CD4-positive, alpha-beta T cell treated with Interleukin-1 beta for 1 hour (primary cell): Measurements from ENCODE around the gene TIRAP.
"Not testable (repeated sequence)": the region's sequence is repeated elsewhere in the genome, so short reads cannot be mapped to it uniquely, and the experiment has no call there.

Experiments used
- DNase-seq, 2 donors: peaks; one replicate each; pipeline ENCODE4 v3.0.0-alpha.2; 2020 to 2022

Gene TIRAP

DNA sequence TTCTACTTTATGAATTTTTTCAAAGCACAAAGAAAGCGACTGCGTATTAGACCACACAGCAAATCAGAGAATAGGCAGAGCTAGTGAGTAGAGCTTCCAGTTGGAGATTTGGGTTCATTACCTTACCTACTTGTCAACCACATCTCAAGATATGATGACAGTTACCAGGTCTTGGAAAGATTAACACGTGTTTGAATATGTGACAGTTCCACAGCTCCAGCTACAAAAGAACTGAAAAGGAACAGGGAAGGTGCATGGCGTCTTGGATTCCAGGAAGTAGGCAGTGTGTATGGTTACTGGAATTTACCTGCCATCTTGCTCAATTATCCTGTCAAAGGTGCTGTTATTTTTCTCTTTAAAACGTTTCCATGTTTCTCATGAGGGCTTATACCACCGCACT lies 5.3 kb downstream of the TIRAP start:
- no peak for DNase-seq

DNA sequence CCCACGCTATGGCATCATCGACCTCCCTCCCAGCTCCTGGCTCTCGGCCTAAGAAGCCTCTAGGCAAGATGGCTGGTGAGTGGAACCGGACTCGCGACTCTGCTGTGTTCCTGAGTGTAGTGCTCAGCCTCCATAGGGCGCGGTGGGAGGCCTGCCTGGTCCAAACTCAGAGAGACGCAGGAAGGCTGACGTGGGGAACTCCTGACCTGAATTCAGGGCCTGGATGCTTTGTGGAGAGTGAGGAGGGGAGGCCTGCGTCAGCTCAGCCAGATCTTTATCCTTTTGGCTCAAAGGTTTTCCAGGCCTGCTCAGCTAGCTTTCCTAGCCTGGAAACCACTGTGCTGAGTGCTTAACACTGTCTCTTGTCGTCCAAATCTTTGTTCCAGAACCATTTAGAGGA lies 8.0 kb downstream of the TIRAP start:
- DNase-seq = no peak

DNA sequence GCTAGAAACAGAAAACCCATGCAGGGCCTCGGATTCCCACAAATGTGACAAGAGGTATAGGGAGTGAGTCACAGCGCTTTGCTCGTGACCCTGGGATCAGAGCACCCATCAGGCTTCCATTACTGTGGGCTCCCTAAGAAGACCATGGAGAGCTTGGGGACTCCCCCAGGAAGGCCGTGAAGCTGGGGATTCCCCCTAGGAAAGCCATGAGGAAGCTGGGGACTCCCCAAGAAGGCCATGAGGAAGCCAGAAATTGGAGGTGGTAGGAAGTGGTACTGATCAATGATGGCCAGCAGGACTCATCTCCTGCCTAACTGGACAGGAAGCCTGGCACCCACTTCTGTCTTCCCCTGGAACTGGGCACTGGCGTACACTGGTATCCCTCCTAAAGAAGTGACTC lies 10.8 kb downstream of the TIRAP start:
- DNase-seq = no peak

DNA sequence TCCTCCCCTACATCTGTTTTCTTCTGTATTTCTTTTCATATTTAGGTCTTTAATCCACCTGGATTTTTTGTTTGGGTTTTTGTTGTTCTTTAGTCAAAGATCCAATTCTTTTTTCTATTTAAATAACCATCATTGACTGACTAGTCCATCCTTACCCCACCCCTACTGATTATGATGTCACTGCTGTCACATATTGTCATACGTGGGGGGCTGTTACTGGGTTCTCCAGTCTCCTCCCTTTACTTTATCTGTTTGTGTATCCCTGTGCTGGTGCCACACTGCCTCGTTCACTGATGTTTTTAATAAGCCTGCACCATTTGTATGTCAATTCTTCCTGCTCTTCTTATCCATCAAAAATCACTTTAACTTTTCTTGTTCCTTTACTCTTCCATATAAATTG lies 14.1 kb downstream of the TIRAP start:
- DNase-seq = no peak

DNA sequence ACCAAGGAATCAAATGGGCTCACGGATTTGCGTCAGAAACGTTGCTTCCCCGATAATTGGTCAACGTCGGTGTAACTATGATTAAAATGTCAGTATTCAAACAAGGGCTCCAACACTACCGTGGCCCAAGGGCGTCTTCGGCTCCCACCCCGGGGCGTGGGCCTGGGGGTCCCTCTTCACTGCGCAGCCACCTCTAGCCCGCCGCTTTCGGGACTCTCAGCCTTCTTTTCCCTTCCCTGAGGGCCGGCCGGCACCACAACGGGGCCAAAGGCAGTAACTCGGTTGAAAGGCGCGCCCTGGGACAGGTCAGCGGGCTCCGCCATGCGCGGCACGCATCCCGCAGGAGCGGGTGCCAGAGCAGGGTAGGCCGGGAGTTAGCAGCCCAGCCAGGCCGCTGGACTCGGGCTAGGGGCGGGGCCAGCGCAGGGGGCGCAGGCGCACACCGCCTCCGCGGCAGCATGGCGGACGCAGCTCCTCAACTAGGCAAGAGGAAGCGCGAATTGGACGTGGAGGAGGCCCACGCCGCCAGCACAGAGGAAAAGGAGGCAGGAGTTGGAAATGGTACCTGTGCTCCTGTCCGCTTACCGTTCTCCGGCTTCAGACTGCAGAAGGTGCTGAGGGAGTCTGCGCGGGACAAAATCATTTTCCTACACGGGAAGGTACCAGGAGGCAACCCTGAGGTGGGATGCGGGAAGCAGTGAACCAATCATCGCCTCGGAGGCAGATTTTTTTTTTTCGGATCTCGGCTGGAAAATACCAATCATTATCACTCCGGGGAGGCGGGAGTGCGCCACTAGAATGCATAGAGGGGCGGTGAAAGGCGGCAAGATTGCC lies 20.9 kb downstream of the TIRAP start, which contains the start of gene DCPS:
Gene DCPS (plus strand): TSS at position 438 of the 834 bp plus-strand sequence. CDS start 21 bp downstream, at position 459.
- peak; percentile 88 for DNase-seq

DNA sequence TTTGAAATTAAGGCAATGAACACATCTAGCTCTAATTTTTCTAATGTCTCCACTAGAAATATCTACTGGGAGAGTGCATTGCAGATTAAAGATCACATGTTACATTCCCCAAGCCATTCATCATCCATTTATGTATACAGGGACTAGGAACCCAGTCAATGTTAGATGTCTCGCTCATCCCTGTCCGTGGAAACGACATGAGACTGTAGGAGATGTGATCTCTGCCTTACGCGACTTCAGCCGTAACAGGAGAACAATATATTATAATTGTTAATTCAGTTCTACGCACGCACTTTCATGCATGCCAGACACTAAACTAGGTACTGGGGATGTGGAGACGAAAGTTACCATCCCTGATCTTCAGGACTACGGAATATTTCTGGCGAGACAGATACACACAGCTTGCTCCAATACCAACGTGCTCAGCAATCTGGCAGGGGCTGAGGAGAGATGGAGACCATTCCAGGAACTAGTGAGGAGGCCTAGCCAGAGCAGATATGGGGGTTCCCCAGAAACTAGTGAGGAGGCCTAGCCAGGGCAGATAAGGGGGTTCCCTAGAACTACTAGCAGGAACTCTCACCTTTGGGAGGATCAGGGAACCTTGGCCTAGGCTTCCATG lies 21.7 kb downstream of the TIRAP start:
- DNase-seq = no peak

DNA sequence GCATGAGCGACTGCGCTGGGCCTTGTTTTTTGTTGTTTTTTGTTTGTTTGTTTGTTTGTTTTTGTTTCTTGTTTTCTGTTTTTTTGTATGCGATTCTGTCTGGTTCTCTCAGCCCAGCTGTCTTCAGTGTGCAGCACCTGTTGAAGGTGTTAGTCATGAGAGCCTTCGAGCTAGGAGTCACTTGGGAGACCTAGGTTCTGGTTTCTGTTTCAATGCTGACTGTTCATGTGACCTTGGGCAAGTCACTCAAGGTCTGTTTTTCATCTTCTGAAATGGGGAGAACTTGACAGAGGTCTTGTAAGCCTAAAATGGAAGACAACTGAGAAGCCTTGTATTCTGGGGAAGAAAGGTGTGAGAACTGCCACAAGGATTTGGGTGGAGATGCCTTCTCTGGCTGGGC lies 22.8 kb downstream of the TIRAP start:
- DNase-seq = no peak

DNA sequence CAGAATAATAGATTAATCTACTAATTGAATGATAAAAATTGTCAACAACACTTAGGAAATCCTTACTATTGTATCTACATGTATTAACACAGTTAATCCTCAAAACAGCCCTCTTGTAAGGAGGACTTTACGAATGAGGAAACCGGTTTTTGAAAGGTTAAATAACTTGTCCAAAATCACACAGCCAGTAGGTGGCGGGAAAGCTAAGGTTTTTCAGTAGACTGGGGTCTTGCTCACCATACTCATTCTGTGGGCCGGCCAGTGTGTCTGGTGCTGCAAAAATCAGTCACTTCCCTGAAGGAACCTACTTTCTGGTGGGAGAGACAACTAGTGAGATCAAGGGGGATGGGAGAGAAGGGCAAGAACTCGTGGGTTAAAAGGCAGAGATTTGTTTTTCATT lies 24.8 kb downstream of the TIRAP start:
- no peak for DNase-seq

DNA sequence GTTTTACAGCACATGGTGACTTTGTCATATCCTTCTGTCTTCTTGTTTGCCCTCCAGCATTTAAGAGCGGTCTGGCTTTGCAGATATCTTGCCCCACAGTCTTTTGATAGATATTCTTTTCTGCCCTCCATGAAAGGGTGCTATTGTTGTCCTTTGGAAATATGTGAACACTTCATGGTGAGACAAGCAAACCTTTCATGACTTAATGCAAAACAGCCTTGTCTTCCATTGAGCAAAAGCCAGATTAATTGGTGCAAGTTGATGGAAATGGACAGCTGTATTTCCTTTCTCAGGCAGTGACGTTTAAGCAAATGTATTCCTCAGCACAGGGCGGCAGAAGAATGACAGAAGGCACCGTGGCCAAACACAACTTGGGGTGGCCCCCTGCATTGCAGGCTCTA lies 25.4 kb downstream of the TIRAP start:
- no peak for DNase-seq

DNA sequence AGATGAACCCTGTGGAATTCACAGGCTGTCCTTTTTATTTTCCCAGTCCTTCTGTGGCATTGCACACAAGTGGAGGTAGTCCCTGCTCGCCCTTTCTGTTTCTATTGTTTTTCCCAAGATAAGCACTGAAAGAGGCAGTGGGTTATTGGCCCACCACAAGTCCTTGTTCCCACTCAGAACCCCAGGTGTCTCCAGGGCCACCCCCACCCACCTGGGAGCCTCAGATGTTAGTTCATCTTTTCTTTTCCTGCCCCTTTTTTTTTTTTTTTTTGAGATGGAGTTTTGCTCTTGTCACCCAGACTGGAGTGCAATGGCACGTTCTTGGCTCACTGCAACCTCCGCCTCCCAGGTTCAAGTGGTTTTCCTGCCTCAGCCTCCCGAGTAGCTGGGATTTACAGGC lies 25.9 kb downstream of the TIRAP start:
- DNase-seq = not testable (repeated sequence)

DNA sequence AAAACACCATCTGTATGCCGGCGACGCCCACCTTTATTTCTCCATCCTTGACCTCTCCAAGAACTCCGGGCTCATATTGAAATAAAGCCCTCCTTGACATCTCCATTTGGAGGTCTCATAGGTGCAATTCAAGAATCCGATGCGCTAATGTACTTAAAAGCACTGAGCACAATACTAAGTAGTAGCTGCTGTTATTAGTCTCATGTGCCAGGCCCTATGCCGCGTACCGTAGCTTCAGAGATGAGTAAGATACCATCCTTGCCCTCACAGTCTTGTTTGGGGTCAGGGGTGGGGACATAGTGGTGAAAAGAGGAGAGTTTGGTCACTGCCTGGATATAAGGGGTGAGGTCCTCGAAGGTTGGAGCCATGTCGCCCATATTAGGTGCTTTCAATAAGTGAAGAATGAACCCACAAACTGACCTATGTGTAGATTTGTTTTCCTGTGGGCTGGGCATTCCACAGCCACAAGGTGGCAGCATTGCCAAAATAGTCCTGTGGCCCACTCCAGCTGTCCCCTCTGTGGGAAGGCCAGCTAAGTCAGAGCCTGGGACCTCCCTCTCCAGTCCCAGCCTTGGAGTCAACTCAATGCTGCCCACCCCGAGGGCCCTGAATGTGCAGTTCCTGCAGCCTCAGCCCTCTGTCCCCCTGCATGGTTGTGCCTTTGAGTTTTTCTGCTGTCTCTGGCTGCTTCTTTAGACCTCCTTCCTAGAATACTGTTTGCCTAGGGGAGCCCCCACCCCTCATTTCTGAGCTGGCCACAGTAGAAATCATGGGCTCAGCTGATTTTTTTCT lies 27.5 kb downstream of the TIRAP start:
- DNase-seq = peak; percentile 58 to 61

DNA sequence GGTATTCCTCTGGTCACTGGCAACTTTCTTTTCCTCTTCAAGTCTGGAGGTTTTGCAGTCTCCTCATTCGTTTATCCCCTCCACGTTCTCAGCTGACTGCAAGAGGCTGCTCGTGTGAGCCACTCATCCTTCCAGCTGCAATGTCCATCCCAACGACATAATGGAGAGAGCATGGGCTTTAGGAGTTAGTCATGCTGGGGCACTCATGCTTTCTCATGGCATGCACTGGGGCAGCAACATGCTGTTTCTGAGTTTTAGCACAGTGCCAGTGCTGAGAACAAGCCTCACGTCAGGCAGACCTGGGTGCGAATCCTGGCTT lies 28.1 kb downstream of the TIRAP start:
- no peak for DNase-seq

DNA sequence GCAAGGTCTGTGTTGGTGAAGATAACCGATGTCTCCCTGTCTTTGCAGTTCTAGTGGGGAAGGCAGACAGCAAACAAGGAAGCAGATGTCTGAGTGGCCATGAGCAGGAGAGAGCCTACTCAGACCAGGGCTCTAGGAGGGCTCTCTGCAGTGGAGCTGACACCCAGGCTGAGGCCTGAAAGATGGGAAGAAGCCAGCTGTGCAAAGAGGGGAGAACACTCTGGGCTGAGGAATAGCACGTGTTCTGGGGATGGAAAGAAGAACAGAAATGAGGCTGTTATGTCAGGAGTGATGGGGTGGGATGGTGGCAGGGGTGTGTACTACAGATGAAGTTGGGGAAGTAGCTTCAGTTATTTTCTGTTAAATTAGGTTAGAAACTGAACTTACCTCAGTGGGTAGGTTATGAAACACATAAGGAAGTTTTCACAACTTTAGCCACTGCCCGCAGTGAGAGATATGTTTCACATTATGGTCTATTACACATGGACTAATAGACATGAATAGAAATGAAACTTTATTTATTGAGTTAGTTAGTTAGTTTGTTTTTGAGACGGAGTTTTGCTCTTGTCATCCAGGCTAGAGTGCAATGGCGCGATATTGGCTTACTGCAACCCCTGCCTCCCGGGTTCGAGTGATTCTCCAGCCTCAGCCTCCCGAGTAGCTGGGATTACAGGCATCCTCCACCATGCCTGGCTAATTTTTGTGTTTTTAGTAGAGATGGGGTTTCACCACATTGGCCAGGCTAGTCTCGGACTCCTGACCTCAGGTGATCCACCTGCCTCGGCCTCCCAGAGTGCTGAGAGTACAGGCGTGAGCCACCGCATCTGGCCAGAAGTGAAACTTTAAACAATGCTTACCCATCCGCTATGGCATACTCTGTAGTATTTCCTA lies 28.8 kb downstream of the TIRAP start:
- DNase-seq = no peak

DNA sequence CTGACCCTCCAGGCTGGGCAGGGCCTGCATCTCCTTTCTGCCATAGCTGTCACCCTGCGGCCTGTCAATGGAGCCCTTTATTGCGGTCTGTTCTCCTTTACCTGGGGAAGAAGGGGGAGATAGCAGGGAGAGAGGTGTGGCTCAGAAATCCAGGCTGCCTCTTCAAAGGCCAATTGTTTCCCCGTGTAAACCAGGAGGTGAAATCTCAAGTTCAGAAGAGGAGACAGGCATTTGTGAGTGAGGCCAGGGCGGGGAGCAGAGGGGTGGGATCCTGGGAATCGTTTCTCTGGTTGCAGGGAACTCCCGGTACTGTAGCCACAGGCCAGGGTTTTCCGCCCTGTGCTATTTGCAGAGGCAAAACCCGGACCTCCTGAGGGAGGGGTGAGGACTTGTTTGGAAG lies 30.1 kb downstream of the TIRAP start:
- no peak for DNase-seq

DNA sequence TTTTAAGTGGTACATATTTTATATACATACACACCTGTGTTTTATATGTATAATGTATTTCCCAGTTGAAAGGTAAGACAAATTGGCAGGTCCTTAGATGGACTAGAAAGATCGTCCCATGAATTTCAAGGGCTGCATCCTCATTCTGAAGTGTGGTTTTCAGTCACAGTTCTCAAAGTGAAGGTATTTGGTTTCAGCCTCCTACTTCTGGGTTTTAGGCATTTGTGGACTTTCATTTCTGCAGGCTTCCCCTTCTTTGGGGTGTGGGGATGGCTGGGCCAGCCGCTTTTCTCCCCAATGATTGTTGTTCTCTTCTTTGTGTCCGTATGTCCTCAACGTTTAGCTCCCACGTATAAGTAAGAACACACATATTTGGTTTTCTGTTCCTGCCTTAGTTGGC lies 30.9 kb downstream of the TIRAP start:
- no peak for DNase-seq

DNA sequence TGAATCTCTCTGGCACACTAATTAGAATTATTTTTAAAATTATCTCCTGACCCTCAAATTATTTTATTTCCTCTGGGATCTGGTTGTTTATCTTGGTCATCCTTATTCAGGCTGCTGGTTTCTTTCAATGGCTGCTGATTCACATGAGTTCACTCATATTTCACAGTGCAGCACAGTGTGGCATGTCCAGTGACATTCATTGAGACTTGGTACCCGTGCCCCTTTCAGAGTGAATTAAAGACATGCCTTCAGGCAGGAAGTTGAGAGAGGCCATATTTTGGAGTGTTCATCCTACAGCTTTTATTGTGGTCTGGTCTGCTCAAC lies 34.5 kb downstream of the TIRAP start:
- DNase-seq = no peak

DNA sequence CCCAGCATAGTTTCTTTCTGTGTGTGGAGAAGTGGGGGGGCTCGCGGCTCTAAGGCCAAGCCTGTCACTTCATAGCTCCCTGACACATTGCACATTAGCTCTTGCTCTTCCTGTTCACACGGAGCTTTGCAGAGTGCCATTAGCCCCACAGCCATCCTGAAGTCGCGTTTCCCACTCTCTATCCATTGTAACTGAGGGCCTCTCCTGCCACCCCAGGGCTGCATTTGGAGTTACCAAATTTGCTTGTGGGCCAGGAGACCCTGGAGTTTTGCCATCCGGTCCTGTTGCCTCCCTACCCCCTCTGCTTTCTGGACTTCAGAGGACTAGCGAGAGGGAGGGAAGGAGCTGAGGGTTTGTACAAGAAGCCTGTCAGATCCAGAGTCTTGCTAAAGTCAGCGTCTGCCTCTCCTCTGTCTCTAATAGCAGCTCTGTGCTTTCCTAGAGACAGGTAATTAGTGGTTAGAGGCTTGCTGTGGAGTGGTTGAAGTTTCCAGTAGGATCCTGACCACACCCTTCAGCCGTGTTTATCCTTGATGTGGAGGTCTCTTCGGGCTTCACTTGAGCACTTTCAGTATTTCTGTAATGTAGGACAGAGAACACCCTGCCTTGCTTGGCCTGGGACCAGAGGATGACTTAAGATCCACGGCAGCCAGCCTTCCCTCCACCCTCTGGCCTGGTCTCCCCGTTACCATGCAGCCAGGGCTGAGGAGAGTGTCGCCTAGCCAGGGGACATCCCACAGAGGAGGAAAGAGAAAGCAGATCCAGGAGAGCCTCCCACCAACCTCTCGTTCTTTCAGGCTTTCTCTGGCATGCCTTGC lies 35.1 kb downstream of the TIRAP start:
- DNase-seq = peak in 1 of 2 donors; percentile 20

DNA sequence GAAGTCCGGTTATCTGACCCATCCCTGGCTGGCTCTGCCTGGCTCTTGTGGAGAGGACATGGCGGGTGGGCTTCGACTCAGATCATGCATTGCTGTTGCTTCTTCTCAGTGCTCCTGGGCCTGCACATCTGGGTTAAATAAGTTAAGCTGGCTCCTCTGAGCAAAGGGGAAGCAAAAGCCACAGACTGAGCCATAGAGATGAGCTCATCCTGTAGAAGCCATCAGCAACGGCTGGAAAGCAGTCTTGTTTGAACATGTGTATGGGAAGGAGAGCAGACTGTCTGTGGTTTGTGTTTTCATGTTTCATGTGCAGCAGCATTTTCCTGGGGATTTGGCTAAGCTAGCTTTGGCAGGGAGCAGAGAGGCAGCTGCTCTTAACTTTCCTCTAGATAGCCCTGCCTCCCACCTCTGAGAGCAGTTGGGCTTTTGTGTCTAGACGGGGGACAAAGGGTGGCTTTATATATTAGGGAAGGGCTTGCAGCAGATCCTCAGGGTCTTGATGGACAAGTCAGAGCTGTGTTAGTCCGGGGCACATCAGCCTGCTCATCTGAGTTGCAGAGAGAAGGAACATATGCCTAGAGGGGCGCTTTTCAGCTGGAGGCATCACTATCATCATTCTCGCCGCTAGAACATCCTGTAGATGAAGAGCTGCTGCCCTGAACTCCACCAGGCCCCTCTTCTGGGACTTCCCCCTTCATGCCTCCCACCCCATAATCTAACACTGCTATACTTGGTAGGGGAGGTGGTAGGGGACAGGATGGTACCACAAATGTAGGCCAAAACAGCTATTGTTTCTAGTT lies 35.9 kb downstream of the TIRAP start:
- no peak for DNase-seq

DNA sequence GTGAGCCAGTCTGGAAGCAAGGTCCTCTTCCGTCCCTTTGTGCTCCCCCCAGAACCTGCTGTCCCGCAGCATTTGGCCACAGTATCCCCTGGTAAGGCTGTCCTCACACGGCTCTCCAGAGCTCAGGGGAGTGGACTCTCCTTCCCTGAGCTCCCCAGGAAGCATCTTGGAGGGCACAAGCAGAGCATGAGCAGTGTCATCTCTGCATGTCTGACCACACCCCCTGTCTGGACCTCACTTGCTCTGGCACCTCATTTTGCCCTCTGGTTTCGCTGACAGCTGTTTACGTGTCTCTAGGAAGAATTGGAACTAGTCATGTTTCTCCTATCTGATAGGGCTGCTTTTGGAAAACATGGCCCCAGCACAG lies 36.5 kb downstream of the TIRAP start:
- DNase-seq = no peak

DNA sequence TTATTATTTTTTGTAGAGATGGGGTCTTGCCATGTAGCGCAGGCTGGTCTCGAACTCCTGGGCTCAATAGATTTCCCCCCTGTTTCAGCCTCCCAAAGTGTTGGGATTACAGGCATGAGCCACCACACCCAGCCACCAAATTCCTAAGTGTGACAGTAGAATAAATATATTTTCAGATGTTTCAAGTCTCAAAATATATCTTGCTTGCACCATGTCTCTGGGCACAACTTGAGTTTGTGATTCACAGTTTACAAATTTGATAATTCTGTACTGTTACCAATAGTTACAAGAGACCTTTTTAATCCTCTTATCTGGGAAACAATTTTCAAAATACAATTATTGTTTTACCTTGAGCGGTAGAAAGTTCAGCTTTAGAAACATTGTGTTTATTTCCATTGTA lies 40.1 kb downstream of the TIRAP start:
- no peak for DNase-seq

DNA sequence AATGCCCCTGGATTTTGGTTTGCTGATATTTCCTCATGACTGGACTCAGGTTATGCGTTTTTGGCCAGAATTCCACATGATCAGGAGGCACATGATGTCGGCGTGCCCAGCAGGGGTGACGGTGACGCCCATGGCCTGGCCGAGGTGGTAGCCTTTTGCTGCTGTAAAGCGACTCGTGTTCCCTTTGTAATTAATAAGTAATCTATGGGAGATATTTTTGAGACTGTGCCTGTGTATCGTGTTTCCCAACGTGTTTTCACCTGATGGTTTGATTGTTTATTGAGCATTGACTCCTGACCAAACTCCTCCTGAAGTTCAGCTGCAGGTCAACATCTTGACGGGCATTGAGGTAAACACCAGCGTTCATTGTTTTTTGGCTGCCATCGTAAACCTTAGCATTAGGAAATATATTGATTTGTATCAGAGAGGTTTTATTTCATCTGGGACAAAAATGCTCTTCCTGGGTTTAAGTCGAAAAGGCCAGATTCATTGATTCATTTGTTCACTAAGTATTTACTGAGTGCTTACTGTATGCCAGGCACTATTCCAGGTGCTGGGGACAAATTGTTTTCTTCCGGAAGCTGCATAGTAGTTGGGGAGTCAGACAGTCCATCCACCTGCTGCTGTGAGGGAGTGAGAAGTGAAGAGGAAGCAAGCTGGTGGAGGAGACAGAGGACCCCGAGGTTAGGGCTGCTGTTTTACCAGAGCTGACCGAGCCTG lies 44.5 kb downstream of the TIRAP start:
- DNase-seq = no peak
